22Rv1 (cell line): ENCODE results near the gene MIEN1.
A peak's percentile ranks its signal among the peaks of the same experiment; 100 is the strongest.

Experiments used
- H3K27ac ChIP-seq: fragments of 450-650 bp; 2 replicates; pipeline ENCODE4 v1.5.1; 2017
- ZFX ChIP-seq: fragments of 450-650 bp; IDR thresholded peaks from 2 replicates; pipeline ENCODE4 v1.6.1; 2017; ENCODE audit warnings: antibody characterized with exemption, borderline replicate concordance
- TF ChIP-seq, protein P1 (sequence below): fragments of 450-650 bp; IDR thresholded peaks from 2 replicates; pipeline ENCODE4 v1.5.1; 2017; ENCODE audit warnings: mild to moderate bottlenecking

Gene MIEN1

DNA sequence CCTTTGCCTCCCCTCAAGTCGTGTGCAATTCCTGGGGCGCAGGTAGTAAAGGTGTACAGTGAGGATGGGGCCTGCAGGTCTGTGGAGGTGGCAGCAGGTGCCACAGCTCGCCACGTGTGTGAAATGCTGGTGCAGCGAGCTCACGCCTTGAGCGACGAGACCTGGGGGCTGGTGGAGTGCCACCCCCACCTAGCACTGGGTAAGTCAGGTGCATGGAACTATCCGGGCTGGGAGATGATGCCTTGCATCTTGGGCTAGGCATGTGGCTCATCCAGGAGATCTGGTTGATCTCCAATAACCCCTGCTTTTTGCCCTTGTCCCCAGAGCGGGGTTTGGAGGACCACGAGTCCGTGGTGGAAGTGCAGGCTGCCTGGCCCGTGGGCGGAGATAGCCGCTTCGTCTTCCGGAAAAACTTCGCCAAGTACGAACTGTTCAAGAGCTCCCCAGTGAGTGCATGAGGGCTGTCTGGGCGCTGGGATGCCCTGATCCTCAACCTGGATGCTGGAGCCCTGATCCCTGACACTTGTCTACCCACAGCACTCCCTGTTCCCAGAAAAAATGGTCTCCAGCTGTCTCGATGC lies 12.6 kb upstream of the MIEN1 start:
- TF ChIP-seq, protein P1, sequence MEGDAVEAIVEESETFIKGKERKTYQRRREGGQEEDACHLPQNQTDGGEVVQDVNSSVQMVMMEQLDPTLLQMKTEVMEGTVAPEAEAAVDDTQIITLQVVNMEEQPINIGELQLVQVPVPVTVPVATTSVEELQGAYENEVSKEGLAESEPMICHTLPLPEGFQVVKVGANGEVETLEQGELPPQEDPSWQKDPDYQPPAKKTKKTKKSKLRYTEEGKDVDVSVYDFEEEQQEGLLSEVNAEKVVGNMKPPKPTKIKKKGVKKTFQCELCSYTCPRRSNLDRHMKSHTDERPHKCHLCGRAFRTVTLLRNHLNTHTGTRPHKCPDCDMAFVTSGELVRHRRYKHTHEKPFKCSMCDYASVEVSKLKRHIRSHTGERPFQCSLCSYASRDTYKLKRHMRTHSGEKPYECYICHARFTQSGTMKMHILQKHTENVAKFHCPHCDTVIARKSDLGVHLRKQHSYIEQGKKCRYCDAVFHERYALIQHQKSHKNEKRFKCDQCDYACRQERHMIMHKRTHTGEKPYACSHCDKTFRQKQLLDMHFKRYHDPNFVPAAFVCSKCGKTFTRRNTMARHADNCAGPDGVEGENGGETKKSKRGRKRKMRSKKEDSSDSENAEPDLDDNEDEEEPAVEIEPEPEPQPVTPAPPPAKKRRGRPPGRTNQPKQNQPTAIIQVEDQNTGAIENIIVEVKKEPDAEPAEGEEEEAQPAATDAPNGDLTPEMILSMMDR = no peak
- no peak for TF ChIP-seq ZFX
- H3K27ac ChIP-seq = no peak overlapping the region

DNA sequence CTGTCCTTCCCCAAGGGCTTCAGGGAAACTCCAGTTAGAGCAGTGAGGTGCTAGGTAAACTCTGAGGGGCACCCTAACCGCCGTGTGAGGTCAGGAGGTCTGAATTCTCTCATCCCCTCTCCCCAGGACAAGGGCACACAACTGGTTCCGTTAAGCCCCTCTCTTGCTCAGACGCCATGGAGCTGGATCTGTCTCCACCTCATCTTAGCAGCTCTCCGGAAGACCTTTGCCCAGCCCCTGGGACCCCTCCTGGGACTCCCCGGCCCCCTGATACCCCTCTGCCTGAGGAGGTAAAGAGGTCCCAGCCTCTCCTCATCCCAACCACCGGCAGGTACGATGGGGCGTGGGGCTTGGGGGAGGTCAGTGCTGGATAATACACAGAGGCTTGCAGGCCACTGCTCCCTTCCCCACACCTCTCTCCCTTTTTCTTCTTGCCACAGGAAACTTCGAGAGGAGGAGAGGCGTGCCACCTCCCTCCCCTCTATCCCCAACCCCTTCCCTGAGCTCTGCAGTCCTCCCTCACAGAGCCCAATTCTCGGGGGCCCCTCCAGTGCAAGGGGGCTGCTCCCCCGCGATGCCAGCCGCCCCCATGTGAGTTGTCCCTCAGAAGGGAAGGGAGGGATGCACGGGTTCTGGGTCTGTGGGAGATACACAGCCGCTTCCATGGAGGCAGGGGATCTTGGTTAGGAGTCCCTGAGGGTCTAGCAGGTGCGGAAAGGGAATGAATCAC lies 12.0 kb upstream of the MIEN1 start:
- TF ChIP-seq ZFX = no peak
- TF ChIP-seq, protein P1 = no peak

DNA sequence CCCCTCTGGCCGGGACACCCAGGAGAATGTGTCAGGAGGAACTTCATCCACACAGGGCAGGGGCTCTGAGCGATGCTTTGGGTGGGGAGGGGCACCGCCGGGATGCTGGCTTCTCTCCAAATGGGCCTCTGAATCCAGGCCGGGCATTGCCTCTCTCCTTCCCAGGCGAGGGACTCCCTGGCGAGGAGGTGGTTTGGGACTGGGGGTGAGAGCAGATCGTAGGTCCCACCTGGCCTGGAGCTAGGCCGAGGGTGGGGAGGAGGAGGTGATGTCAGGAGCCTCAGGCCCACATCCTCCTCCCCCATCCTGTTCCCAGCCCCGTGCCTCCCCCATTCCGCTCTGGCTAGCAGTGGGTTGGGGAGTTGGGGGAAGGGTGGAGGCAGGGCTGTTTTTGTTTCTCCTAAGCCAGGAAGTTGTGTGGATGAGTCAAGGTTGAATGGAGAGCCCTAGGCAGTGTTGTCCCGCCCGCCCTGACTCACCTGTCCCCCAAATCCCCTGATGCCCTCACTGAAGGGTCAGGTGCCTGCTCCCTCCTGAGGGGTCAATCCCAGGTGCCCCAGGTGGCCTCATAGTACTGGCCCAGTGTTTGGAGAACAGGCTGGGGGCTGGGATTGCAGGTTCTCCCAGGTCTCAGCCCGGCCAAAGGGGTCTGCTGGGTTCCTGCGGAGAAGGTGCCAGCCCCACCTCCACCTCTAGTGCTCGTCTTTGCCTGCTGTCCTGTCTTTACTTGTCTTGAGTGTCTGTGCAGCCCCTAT lies 10.2 kb upstream of the MIEN1 start:
- TF ChIP-seq ZFX = no peak
- peak overlapping the region; percentile 98 for H3K27ac ChIP-seq

More for the DNA sequence above, 12.0 kb upstream of the MIEN1 start:
- no peak overlapping the region for H3K27ac ChIP-seq

DNA sequence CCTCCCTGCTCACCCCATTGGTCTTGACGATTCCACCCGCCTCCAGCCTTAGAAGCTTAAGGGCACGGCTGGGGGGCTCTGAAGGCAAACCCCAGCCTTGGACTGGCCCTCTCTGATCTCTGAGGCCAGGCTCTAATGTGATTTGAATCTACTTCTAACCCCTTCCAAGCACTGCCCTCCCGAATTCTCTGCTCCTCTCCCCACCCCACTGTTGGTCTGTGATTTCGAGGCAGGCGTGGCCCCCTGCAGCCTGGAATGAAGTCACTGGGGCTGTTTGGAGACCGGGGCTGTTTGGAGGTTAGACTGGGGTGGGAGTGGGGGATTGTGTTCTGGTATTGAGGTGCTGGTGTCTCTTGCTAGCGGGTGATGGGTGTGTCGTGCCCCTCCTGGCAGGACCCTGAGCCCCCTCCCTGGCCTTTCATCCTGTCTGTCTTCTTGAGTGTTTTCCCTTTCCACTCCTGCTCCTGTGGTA lies 9.6 kb upstream of the MIEN1 start:
- TF ChIP-seq, protein P1 = no peak
- no peak for TF ChIP-seq ZFX
- peak overlapping the region; percentile 98 for H3K27ac ChIP-seq

DNA sequence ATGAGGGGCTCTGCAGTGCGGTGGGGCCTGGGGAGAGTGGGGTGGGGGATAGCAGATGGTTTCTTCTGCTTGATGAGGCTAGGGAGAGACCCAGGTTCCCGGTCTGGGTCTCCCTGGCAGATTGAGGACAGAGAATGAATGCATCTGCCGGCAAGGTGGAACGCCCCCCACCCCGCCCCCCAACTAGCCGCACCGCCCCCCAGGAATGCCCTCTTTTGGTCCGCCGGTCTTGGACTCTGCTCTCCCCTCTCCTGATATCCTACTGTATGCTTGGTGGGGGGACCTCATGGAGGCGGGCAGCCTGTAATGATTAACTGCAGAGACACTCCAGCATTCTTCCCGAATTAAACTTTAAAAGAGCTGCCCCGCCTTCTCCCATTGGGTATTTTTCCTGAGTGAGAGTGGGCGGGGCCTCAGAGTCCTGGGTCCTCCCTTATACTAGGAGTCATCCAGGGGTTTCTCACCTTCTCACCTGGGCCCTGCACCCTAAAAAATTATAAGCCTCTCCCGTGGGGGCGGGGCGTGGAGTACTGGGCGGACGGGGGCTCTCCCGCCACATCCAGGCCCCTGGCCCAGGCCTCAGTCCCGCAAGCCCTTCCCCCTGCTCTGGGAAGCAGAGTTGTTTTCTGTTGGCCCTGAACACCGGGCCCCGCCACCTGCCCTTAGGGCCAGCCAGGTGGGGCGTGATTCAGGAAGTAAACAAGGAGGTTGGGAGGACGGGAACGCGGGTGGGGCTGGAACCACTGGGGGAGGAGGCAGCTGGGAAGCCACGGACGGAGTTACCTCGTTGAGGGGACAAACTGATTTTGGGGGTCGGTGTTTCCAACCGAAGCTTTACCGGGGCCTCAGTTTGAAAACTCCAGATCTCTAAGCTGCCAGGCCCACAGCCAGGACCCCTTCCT lies 8.9 kb upstream of the MIEN1 start:
- H3K27ac ChIP-seq = peak overlapping the region; percentile 98
- TF ChIP-seq, protein P1 = no peak
- TF ChIP-seq ZFX = no peak

DNA sequence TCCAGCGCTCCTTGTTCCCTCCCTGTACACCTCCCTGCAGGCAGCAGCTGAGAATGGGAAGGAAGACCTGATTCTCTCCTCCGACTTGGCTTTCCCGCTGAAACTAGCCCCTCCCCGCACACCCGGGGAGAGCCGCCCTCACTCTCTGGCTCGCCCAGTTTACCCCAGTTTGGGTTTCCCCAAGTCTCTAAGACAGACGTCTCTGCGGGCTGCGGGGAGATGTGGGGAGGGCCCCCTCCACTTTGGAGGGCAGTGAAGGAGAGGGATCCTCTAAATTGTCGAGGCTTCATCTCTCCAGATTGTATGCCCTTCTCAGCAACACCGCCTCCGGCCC lies 8.2 kb upstream of the MIEN1 start:
- H3K27ac ChIP-seq = peak overlapping the region; percentile 98
- no peak for TF ChIP-seq ZFX

DNA sequence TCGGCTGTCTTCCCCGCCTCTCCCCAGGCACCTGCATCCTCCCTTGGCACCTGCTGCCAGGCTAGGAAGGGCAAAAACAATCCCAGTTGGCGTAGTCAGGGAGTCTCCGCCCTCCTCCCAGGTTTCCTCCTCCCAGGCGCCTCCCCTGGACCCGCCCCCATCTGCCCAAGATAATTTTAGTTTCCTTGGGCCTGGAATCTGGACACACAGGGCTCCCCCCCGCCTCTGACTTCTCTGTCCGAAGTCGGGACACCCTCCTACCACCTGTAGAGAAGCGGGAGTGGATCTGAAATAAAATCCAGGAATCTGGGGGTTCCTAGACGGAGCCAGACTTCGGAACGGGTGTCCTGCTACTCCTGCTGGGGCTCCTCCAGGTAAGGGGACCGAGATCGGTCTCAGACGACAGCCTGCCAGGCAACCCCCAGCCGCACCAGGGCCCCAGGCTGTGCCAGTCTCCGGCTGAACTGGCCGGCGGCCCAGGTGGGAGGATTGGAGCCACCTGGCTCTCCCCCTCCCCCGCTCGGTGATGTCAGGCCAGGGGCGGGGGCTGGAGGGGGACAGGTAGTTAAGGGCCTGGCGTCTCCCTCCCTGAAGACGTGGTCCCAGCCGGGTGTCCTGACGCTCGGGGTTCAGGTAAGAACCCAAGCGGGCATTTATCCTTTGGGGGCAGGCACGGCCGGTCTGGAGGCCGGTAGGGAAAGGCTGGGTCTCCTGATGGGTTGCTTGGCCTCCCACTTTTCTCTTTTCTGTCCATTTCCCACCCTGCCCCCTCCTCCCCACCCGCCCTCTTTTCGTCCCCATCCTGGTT lies 7.6 kb upstream of the MIEN1 start, which contains the start of gene GRB7:
Gene GRB7 (plus strand): TSS at position 179 of the 808 bp plus-strand sequence. CDS start 4,364 bp downstream, outside the sequence.
- H3K27ac ChIP-seq = peak within 1 kb of the TSS; percentile 98
- TF ChIP-seq, protein P1 = no peak
- no peak for TF ChIP-seq ZFX
